NCI-H510A (cell line): ENCODE data around the gene PWWP2A.

Experiments used
- DNase-seq: peaks from one replicate; lab custom pipeline; 2025; lab: John Stamatoyannopoulos, UW

Gene PWWP2A

GRCh38 chr5:160133071-160133917, 14.0 kb upstream of the PWWP2A start:
- no peak for DNase-seq

- DNase-seq: no peak
Observed at GRCh38 chr5:160129841-160130240, 10.6 kb upstream of the PWWP2A start.

- no peak for DNase-seq
Observed at GRCh38 chr5:160128632-160129031, 9.4 kb upstream of the PWWP2A start.

- DNase-seq: no peak
Observed at GRCh38 chr5:160119905-160120266, 636 bp upstream of the PWWP2A start.

- no peak for DNase-seq
Observed at GRCh38 chr5:160118349-160119141, 705 bp downstream of the PWWP2A start.

GRCh38 chr5:160116991-160117390, 2.3 kb downstream of the PWWP2A start:
- DNase-seq: no peak

GRCh38 chr5:160108124-160108523, 11.1 kb downstream of the PWWP2A start:
- no peak for DNase-seq

- no peak for DNase-seq
Observed at GRCh38 chr5:160105686-160106360, 13.4 kb downstream of the PWWP2A start.

GRCh38 chr5:160097991-160098390, 21.3 kb downstream of the PWWP2A start:
- no peak for DNase-seq

- no peak for DNase-seq
Observed at GRCh38 chr5:160096178-160096577, 23.1 kb downstream of the PWWP2A start.

- no peak for DNase-seq
Observed at GRCh38 chr5:160092960-160093707, 26.1 kb downstream of the PWWP2A start.

- DNase-seq: no peak
Observed at GRCh38 chr5:160092514-160092913, 26.7 kb downstream of the PWWP2A start.

GRCh38 chr5:160090059-160090458, 29.2 kb downstream of the PWWP2A start:
- DNase-seq: no peak

GRCh38 chr5:160089531-160089930, 29.7 kb downstream of the PWWP2A start:
- DNase-seq: no peak

- DNase-seq: no peak
Observed at GRCh38 chr5:160088805-160089204, 30.4 kb downstream of the PWWP2A start.

GRCh38 chr5:160087199-160087598, 32.1 kb downstream of the PWWP2A start:
- DNase-seq: no peak

GRCh38 chr5:160084144-160084543, 35.1 kb downstream of the PWWP2A start:
- no peak for DNase-seq

- DNase-seq: no peak
Observed at GRCh38 chr5:160083501-160083900, 35.7 kb downstream of the PWWP2A start.

GRCh38 chr5:160082614-160083500, 36.4 kb downstream of the PWWP2A start:
- DNase-seq: no peak

GRCh38 chr5:160081495-160081894, 37.8 kb downstream of the PWWP2A start:
- no peak for DNase-seq

- DNase-seq: no peak
Observed at GRCh38 chr5:160079753-160080152, 39.5 kb downstream of the PWWP2A start.
